HK-2 (cell line): ENCODE measurements around the gene TRUB2.
"Not testable (repeated sequence)": the region's sequence is repeated elsewhere in the genome, so short reads cannot be mapped to it uniquely, and the experiment has no call there.

Source experiments
- DNase-seq: peaks from one replicate; pipeline ENCODE4 v3.0.0-alpha.2; 2018; ENCODE audit not compliant: unreplicated experiment

The TRUB2 gene

DNA sequence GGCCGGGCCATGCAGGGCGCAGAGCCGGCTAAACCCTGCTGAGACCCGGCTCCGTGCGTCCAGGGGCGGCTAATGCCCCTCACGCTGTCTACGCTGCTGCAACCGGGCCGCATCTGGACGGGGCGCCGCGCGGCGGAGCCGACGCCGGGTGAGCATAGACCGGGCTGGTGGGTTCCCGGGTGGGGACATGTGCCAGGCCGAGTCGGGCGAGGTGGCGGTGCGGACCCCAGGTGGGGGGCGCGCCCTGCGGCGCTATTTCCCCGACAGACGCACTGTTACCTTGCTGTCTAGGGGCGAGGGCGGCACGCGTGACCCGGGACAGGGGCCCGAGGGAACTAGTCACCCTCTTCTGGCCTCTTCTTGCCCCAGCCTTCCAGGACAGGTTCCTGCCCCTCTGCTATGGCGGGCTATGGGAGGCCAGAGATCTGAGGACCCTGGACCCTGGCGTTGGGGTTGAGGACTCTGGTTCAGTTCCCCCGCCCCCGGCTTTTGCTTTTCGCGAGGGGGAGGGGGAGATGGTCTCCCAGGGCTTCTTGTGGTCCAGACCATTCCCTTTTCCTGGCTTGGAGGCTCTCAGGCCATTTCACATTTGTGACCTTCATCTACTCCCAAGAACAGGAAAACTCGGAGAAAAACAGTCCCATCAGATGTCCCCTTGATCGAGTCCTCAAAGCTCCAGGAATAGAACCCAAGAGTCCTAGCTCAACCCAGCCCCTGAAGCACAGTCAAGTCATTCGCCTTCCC, 18.6 kb upstream of the TRUB2 start:
- no peak for DNase-seq

DNA sequence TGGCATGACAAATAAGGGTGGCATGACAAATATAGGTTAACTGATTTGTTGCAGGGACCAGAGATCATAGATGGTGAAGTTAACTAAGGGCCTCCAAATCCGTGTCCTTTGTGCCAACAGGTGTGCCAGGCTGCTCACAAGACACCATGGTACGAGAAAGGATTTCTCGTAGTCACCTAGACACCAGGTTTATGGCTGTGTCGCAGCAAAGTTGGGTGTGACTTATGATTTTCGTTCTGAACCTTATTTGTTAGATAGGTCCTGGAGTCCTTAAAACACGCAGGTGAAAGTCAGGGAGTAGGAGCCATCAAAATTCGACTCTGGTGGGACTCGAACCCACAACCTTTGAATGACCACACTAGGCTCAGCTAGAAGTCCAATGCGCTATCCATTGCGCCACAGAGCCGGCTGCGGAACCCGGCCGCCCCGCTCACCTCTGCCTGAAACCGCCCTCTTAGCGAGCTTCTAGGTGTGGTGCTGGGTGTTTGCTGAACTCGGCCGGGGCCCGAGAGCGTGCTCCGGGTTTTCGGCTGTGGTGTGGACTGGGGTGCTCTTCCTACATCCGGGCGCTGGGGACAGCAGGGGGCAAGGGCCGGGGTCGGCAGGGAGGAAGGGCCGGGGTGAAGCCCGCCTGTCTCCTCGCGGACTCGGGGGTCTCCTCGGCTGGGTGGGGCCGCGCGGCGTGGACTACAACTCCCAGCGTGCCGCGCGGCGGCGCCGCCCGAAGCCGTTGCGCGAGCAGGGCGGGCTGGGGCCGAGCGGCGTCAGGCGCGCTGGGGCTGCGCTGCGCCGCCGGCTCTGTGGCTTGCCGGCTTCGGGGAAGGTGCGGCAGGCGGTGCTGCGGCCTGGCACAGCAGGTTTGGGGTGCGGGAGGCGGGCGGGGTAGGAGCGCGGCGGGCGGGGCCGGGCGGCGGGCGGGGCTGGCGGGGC, 17.8 kb upstream of the TRUB2 start, which contains the start of gene SLC27A4:
Gene SLC27A4 (plus strand): TSS at position 767 of the 930 bp plus-strand sequence. CDS start 2,606 bp downstream, outside the sequence.
- DNase-seq, result peak; percentile 94

DNA sequence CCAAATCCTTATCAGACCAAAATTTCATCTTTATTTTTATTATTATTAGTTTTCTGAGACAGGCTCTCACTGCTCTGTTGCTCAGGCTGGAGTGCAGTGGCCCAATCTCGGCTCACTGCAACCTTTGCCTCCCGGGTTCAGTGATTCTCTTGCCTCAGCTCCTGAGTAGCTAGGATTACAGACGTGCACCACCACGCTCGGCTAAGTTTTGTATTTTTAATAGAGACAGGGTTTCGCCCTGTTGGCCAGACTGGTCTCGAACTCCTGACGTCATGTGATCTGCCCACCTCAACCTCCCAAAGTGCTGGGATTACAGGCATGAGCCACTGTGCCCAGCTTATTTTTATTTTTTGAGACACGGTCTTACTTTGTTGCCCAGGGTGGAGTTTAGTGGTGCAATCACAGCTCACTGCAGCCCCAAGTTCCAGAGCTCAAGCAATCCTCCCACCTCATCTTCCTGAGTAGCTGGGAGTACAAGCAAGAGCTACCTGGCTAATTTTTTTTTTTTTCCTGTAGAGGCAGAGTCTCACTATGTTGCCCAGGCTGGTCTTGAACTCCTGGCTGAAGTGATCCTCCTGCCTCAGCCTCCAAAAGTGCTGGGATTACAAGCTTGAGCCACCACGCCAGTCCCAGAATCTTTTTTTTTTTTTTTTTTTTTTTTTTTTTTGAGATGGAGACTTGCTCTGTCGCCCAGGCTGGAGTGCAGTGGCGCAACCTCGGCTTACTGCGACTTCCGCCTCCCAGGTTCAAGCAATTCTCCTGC, 16.8 kb upstream of the TRUB2 start:
- DNase-seq, result not testable (repeated sequence)

DNA sequence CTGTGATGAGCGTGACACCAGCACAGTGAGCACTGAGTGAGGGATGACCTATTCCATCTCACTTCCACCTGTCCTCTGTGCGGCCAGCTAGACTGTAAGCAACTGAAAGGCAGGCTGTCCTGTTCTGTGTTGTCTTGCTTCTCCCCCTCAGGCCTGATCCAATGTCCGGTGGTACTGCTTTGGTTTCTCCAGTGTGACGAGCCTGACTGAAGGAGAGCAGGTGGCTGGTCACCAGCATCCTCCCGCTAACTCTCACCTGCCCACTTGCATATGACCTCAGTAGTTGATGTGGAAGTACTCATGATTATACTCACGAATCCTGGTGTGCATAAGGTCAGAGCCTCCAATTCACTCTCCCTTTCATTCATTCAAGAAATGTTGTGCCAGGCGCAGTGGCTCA, 15.7 kb upstream of the TRUB2 start:
- no peak for DNase-seq

DNA sequence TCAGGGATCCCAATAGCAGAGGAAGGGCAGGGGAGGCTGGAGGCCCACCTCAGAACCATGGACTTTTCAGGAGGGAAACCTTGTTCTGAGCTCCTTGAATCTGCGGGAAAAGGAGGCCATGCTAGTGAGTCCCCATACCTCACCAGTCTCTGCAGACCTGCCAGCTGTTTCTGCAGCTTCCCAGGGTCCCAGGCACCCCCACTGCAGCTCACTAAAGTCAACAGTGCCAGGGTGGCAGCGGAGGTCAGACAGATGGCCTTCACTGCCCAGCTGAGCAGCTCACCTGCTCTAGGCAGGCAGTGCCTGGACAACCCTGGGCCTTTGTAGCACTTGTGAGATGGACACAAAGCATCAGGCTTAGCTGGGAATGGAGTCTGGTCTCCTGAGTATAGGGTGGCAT, 13.7 kb upstream of the TRUB2 start:
- DNase-seq, result no peak

DNA sequence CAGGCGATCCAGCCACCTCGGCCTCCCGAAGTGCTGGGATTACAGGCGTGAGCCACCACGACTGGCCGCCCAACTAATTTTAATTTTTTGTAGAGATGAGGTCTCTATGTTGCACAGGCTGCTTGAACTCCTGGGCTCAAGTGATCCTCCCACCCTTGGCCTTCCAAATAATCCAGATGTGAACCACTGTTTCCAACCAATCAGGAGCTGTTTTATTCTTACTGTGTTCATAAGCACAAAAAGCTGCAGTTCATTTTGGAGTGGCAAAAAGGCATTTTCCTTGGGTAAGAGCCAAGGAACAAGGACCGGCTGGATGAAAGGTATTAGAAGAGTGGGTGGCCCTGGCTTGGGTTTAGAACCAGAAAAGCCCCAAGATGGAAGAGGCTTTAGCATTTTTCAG, 12.9 kb upstream of the TRUB2 start:
- DNase-seq, result no peak

DNA sequence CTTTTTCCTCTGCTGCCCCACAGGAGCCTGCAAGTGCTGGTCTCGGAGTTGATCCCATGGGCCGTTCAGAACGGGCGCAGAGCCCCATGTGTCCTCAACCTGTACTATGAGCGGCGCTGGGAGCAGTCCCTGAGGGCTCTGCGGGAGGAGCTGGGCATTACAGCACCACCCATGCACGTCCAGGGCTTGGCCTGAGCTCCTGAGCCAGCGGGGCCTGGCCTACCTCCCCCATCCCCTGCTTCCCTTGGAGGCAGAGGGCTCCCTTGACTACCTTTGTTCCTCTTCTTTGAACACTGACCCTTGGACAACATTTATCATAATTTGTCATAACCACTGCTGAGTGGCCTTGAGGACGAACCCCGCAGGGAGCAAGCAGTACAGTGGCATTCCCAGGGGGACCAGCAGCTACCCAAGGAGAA, 11.2 kb upstream of the TRUB2 start:
- no peak for DNase-seq

DNA sequence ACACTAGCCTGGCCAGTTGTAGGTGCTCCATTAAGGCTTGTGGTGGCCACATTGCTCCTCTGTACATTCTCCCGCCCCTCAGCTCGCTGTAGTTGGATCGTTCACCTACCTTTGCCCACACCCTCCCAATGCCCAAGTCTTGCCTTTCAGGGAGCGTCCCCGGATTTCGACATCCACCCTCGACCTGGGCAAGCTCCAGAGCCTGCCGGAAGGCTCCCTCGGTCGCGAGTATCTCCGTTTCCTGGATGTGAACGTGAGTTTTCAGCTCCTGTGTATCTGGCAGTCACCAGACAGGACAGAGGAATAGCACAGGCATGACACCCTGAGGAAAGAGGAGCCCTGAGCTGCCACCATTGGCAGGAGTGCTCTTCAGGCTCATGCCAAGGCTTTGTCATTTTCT, 3.4 kb upstream of the TRUB2 start:
- no peak for DNase-seq

DNA sequence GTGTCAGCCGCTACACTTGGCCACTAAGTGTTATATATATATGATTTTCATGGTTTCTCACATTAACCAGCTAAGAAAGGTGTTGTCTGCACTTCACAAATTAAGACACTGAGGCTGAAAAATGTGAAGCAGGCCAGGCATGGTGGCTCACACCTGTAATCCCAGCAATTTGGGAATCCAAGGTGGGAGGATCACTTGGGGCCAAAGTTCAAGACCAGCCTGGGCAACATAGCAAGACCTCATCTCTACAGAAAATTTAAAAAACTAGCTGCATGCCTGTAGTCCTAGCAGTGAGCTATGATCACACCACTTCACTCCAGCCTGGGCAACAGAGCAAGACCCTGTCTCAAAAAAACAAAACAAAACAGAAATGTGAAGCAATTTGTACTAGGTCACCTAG, 2.2 kb upstream of the TRUB2 start:
- no peak for DNase-seq

DNA sequence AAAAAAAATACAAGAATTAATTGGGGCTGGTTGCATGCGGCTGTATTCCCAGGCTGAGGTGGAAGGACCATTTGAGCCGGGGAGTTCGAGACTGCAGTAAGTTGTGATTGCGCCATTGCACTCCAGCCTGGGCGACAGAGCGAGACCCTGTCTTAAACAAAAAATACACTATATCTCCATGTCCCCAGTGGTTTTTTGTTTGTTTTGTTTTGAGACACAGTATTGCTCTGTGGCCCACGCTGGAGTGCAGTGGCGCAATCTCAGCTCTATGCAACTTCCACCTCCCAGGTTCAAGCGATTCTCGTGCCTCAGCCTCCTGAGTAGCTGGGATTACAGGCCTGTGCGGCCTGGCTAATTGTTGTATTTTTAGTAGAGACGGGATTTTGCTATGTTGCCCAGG, 1.5 kb upstream of the TRUB2 start:
- DNase-seq, result no peak

DNA sequence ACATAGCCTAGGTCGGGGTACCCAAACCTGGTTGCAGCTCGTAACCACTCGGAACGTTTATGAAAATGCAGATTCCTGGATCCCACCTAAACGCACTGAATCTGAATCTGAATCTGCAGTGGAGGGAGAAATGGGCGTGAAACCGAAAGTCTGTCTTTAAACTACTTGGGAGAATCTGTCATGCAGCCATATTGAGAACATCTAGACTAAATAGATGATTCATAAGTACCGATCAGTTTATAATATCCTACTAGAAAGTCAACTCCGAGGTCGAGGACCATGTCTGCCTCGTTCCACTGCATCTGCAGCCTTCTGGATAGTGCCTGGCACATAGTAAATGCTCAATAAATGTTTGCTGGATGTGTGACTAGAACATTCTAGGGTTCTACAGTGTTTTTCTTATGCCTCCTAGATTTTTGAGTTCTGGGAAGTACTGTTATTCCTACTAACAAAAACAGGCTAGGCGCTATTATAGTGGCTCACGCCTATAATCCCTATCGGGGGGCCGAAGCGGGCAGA, 1.0 kb upstream of the TRUB2 start:
- no peak for DNase-seq

DNA sequence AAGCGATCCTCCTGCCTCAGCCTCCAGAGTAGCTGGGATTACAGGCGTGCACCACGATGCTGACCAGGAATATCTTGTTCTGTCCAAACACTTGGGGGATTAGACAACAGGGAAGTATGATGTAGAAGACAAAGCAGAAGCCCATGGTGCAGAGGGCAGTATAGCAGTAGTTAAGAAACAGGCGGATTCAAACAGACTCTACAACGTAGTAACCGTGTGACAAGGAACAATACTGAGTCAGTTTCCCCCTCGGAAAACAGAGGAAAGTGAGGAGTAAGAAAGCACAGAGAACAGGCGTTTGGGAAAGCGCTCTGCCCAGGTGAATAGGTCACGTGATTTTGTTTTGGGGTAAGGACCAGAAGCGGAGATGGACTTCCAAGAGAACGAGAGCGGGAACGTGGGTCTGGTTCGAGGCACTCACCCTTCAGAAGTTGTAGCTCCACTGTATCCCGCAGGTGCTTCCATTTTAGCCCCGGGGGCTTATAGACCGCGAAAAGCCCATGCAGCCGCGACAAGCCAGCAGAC, 306 bp downstream of the TRUB2 start:
- no peak for DNase-seq

DNA sequence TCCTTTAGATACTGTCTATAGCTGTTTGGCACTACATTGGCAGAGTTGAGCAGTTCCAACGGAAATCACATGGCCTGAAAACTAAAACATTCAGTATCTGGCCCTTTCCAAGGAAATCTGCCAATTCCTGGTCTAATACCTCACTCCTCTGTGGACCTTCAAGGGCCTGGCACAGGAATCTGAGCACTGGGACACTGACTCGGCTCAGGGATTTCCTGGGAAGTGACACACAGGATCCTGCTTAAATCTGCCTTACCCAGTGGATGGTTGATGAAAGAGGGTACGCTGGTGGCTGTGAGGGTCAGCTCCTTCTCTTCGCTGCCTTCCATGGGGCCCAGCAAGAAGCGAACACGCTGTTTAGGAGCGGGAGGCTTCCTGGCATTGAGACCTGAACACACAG, 904 bp downstream of the TRUB2 start:
- DNase-seq, result no peak

DNA sequence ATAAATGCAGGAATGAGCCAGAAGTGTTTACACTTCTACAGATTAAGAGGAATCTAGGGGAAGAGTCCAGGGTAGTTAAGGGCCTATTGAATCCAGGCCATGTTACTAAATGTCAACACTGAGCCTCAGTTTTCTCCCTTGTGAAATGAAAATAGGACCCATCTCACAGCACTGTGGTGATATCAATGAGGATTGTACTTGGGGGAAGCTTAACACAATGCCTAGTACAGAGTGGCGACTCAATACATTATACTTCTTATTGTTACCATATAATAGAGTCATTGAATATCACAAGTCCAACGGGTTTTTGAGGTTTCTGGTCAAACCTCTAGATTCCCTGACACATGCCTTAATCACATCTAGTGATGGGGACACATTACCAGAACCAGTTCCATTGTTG, 4.6 kb downstream of the TRUB2 start:
- no peak for DNase-seq

DNA sequence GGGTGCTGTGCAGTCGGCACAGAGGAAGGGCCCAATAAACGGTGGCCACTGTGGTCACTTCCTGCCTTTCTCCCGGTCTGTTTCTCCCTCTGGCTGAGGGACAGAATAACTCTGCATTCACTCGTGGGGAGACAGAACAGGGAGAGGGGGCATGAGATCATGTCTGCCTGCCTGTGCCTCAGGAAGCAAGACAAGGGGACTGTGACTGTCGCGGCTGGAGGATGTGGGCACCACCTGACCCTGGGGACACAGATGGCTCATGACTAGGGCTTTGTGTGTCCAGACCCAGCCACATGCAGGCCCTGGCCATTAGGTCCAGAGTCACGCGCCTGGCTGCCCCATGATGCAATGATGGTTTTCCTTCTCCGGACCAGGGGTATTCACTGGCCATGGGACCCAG, 5.8 kb downstream of the TRUB2 start:
- no peak for DNase-seq

DNA sequence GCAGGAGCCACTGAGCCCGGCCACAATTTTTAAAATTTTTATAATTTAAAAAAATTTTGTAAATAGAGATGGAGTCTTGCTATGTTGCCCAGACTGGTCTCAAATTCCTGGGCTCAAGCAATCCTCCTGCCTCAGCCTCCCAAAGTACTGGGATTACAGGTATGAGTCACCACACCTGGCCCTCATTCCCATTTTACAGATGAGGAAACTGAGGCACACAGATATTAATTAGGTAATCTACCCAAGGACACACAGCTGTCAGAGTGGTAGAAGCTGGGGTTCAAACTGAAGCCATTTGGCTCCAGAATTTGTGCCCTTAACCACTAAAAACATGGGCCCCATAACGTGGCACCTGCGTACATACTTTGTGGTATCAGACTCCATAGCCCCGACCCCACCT, 7.5 kb downstream of the TRUB2 start:
- DNase-seq, result no peak

DNA sequence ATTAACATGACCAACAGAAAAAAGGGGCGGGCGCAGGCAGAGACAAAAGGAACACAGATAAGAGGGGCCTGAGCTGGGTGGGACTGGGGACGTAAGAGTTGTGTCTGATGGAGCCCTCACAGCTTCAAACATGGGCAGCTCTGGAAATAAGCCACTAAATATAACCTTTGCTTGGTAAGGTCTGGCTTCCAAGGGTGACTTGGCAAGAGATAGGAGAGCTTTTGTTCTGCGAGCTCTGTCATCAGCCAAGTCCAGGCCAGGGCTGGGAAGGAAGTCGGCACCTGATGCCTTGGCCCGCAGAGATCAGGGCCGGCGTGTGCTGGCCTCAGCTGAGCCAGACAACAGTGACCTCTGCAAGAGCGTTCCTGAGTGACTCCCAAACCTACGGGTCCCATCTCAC, 11.8 kb downstream of the TRUB2 start:
- DNase-seq, result no peak

DNA sequence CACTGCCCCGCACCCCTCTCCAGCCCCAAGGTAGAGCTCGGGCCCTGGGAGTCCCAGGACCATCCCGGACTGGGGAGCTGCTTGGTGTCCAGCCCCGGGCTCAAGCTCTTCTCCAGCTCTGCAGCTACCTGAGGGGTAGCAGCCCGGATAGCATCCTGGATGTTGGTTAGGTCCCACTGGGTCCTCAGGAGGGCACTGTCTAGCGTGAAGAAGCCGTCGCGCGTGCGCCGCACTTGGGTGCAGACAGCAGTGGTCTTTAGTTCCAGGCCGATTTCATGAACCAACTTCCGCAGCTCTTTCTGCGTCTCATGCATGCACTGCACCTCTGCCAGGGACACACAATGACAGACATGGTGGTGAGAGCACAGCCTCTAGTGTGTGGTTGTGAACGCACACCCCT, 12.7 kb downstream of the TRUB2 start:
- DNase-seq, result no peak

DNA sequence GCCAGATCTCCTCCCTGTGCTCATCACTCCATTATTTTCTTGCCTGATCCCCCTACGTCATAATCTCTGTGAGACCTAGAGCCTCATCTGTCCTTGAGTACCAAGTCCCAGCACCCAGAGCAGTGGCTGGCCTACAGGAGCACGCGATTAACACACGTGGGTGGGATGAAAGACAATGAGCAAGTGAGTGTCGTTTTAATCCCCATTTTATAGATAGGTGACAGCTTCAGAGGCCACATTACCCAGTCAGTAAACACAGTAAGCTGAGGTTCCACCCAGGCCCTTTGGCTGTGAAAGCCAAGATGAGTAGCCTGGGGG, 17.3 kb downstream of the TRUB2 start:
- no peak for DNase-seq

DNA sequence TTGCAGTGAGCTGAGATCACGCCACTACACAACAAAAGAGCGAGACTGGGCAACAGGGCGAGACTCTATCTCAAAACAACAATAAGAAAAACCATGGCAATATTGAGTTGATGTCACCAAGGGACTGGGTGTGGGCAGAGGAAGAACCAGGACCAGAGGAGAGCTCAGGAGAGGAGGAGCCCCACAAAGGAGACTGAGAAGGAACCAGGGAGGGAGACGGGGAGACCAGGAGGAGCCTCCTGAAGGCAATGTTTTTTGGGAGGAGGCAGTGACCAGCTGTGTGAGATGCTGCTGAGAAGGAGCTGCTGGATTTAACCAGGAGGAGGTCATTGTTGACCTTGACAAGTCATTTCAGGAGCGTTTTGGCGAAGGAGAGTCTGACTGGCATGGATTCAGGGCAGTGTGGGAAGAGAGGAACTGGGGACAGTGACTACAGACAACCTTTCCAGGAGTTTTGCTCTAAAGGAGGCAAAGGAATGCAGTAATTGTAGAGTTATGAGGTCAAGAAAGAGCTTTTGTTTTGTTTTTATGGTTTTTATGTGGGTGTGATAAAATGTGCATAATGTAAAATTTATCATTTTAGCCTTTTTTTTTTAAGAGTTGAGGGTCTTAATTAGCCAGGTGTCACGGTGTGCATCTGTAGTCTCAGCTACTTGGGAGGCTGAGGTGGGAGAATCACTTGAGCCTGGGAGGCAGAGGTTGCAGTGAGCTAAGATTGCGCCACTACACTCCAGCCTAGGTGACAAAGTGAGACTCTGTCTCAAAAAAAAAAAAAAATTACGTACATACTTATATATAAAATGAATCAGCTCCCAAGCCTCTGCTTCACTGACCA, 17.9 kb downstream of the TRUB2 start:
- no peak for DNase-seq
